Trophoblast cell (in vitro differentiated cells and primary cell): ENCODE results near the gene RADIL.

Experiments used
- DNase-seq, 2 donors: peaks; one replicate each; pipeline ENCODE4 v3.0.0-alpha.2; 2016
- H2AFZ ChIP-seq: 2 replicates; pipeline ENCODE4 v1.6.1; 2013; ENCODE audit warnings: low read length, moderate library complexity, mild to moderate bottlenecking; ENCODE audit not compliant: insufficient read depth, poor library complexity
- H2AK5ac ChIP-seq: 2 replicates; pipeline ENCODE4 v1.6.1; 2013; ENCODE audit warnings: mild to moderate bottlenecking, low read length
- H2BK120ac ChIP-seq: 2 replicates; pipeline ENCODE4 v1.6.1; 2013; ENCODE audit warnings: low read length, mild to moderate bottlenecking, moderate library complexity; ENCODE audit not compliant: insufficient read depth, poor library complexity
- H2BK12ac ChIP-seq: 2 replicates; pipeline ENCODE4 v1.6.1; 2013; ENCODE audit warnings: mild to moderate bottlenecking, low read length, moderate library complexity
- H2BK5ac ChIP-seq: 2 replicates; pipeline ENCODE4 v1.6.1; 2013; ENCODE audit warnings: low read length, low read depth, moderate library complexity, mild to moderate bottlenecking; ENCODE audit not compliant: poor library complexity
- H3K14ac ChIP-seq: 2 replicates; pipeline ENCODE4 v1.6.1; 2013; ENCODE audit warnings: mild to moderate bottlenecking, low read length
- H3K18ac ChIP-seq: 2 replicates; pipeline ENCODE4 v1.6.1; 2013; ENCODE audit warnings: mild to moderate bottlenecking, low read length
- H3K23ac ChIP-seq: 2 replicates; pipeline ENCODE4 v1.6.1; 2013; ENCODE audit warnings: low read length
- H3K27ac ChIP-seq: 2 replicates; pipeline ENCODE4 v1.5.1; 2013; ENCODE audit warnings: low read depth, mild to moderate bottlenecking, inconsistent platforms, low read length, moderate library complexity
- H3K27me3 ChIP-seq: 2 replicates; pipeline ENCODE4 v1.6.1; 2013; ENCODE audit warnings: inconsistent platforms, mild to moderate bottlenecking, low read length, moderate library complexity; ENCODE audit not compliant: insufficient read depth
- H3K36me3 ChIP-seq, 2 experiments: 1 replicate in 1 of 2; 2 replicates in 1 of 2; pipeline ENCODE4 v1.6.1; 2013; ENCODE audit warnings: low read length in 2 of 2, mild to moderate bottlenecking in 2 of 2, moderate library complexity in 1 of 2; ENCODE audit not compliant: insufficient read depth in 2 of 2, control insufficient read depth in 1 of 2
- H3K4ac ChIP-seq: 2 replicates; pipeline ENCODE4 v1.6.1; 2013; ENCODE audit warnings: low read depth, mild to moderate bottlenecking, low read length, moderate library complexity
- H3K4me1 ChIP-seq, 2 experiments: 1 replicate in 1 of 2; 2 replicates in 1 of 2; pipeline ENCODE4 v1.6.1; 2013; ENCODE audit warnings: low read length in 2 of 2, mild to moderate bottlenecking in 2 of 2, moderate library complexity in 1 of 2; ENCODE audit not compliant: insufficient read depth in 2 of 2, control insufficient read depth in 1 of 2
- H3K4me2 ChIP-seq: 2 replicates; pipeline ENCODE4 v1.6.1; 2013; ENCODE audit warnings: inconsistent platforms, mild to moderate bottlenecking, low read length, moderate library complexity
- H3K4me3 ChIP-seq: 2 replicates; pipeline ENCODE4 v1.5.1; 2013; ENCODE audit warnings: mild to moderate bottlenecking, low read depth, low read length, inconsistent platforms
- H3K79me1 ChIP-seq: one replicate; pipeline ENCODE4 v1.6.1; 2013; ENCODE audit warnings: low read length
- H3K79me2 ChIP-seq: 2 replicates; pipeline ENCODE4 v1.6.1; 2013; ENCODE audit warnings: low read length, mild to moderate bottlenecking; ENCODE audit not compliant: control insufficient read depth, insufficient read depth, poor library complexity
- H3K9ac ChIP-seq: 2 replicates; pipeline ENCODE4 v1.6.1; 2013; ENCODE audit warnings: mild to moderate bottlenecking, low read length
- H3K9me3 ChIP-seq: 2 replicates; pipeline ENCODE4 v1.6.1; 2013; ENCODE audit warnings: low read depth, mild to moderate bottlenecking, control low read depth, inconsistent platforms, low read length; ENCODE audit not compliant: insufficient read depth
- H4K12ac ChIP-seq: 2 replicates; pipeline ENCODE4 v1.6.1; 2013; ENCODE audit warnings: low read depth, mild to moderate bottlenecking, low read length, moderate library complexity
- H4K8ac ChIP-seq: 2 replicates; pipeline ENCODE4 v1.6.1; 2013; ENCODE audit warnings: low read depth, mild to moderate bottlenecking, low read length, moderate library complexity
- H4K91ac ChIP-seq: one replicate; pipeline ENCODE4 v1.6.1; 2013; ENCODE audit warnings: low read depth, mild to moderate bottlenecking, low read length, moderate library complexity
- WGBS: extraction: QIAGEN DNeasy Blood & Tissue Kit; methylation state at CpG from one replicate; pipeline ENCODE4 v1.1.7; 2013; ENCODE audit warnings: missing lambda C conversion rate; ENCODE audit not compliant: insufficient read length, insufficient coverage; ENCODE audit errors: extremely low coverage; 5-methylcytosine and 5-hydroxymethylcytosine counted together

Gene RADIL

DNA sequence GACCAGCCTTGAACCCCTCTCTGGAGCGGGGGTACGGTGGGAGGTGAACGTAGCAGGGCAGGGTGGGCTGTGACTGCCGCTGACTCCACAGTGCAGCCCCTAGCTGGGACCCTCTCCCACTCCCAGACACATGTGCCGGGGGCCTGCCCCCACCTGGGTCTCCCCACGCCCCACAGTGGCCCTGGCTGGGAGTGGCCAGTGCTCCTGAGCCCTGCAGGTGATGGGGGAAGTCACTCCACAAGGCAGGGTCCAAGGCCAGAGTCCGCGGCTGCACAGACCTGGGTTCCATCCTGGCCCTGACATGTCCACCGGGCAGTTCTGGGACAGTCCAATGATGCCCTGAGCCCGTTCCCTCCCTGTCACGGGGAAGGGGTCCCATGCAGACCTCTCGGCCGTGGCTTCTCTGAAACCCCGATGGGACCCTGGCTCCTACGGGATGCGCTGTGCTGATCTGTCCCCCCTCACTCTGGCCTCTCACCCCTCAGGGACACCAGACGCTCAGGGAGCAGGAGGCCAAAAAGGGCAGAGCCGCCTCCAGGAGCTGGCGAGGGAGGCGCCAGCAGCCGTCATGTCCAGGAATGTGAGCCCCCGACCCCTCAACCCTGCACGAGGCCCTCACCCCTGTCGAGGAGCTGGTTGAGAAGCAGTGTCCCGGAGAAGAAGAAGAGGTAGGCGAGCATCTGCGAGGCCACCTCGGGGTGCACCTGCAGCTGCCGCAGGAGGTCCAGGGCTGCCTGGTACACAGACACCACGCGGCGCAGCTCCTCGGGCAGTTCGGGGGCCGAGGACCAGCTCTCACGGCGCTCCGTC, 67.7 kb downstream of the RADIL start:
- H3K18ac ChIP-seq = no peak overlapping the region
- H3K4me1 ChIP-seq = no peaks in the 10 kb centered on the region
- no peak overlapping the region for H3K4me2 ChIP-seq
- no peak overlapping the region for H3K9ac ChIP-seq
- no peak overlapping the region for H2BK5ac ChIP-seq
- H3K23ac ChIP-seq = no peak overlapping the region
- WGBS = no CpG with 5 or more reads among the region's 38 CpGs
- no peaks in the 10 kb centered on the region for H3K79me2 ChIP-seq
- H3K27me3 ChIP-seq = no peaks in the 10 kb centered on the region
- DNase-seq = no peak
- no peak overlapping the region for H3K4ac ChIP-seq
- H4K8ac ChIP-seq = no peak overlapping the region
- no peaks in the 10 kb centered on the region for H3K36me3 ChIP-seq
- no peak overlapping the region for H3K27ac ChIP-seq
- H2BK120ac ChIP-seq = no peak overlapping the region
- H3K14ac ChIP-seq = no peak overlapping the region
- no peak overlapping the region for H2AK5ac ChIP-seq
- no peak overlapping the region for H2BK12ac ChIP-seq
- H3K4me3 ChIP-seq = no peak overlapping the region
- H3K9me3 ChIP-seq = peaks cover 2% of the 10 kb centered on the region
- H4K12ac ChIP-seq = no peak overlapping the region
- no peaks in the 10 kb centered on the region for H3K79me1 ChIP-seq
- no peak overlapping the region for H2AFZ ChIP-seq
- H4K91ac ChIP-seq = no peak overlapping the region

DNA sequence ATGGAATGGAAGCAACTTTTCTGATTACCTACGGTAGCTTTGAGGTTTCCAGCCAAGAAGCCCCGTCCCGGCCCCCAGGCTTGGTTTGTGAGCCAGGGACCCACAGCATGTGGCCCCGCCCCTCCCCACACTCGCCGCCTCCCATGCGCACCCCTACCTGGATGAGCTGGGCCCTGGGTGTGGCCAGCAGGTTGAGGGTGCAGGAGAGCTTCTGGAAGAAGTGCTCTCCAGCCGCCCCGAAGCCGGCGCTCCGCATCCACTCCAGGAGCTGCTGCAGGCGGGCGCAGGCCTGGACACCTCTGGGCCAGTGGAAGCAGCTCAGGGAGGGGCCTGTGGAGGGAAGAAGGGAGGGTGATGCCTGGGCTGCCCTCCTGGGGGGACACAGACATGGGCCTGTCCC, 68.4 kb downstream of the RADIL start:
- Histone ChIP-seq H3K79me1 (no peaks in the 10 kb centered on the region), H2AFZ (no peak overlapping the region), H3K9me3 (peaks cover 2% of the 10 kb centered on the region), H2BK5ac (no peak overlapping the region), H4K91ac (no peak overlapping the region), H3K14ac (no peak overlapping the region), H4K12ac (no peak overlapping the region), H3K18ac (no peak overlapping the region), H3K23ac (no peak overlapping the region), H2BK120ac (no peak overlapping the region), H3K4me2 (no peak overlapping the region), H3K4me1 (no peaks in the 10 kb centered on the region), H2BK12ac (no peak overlapping the region), H3K9ac (no peak overlapping the region), H4K8ac (no peak overlapping the region), H3K4me3 (no peak overlapping the region), H3K79me2 (no peaks in the 10 kb centered on the region), H3K27ac (no peak overlapping the region), H3K36me3 (no peaks in the 10 kb centered on the region), H3K27me3 (no peaks in the 10 kb centered on the region), H2AK5ac (no peak overlapping the region), H3K4ac (no peak overlapping the region)
- no peak for DNase-seq
- WGBS = no CpG with 5 or more reads among the region's 14 CpGs

DNA sequence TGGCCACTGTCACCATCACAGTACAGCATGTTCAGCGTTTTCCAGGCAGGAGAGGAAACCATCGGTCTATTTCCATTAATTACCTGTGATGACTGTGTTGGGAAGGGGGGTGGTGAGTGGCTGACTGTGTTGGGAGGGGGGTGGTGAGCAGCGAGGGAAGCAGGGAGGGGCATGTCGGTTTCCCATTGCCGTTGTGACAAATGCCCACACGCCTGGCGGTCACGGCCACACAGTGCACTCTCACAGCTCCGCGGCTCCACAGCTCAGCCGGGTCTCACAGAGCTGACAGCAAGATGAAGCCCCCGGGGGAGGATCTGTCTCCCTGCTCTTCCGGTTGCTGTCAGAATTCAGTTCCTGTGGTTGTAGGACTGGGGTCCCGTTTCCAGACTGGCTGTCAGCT, 69.1 kb downstream of the RADIL start:
- H3K9ac ChIP-seq = no peak overlapping the region
- H3K9me3 ChIP-seq = peaks cover 2% of the 10 kb centered on the region
- no peak overlapping the region for H2BK120ac ChIP-seq
- no peak overlapping the region for H3K4ac ChIP-seq
- H2AK5ac ChIP-seq = no peak overlapping the region
- no peaks in the 10 kb centered on the region for H3K79me1 ChIP-seq
- DNase-seq = no peak
- no peak overlapping the region for H4K12ac ChIP-seq
- no peak overlapping the region for H2AFZ ChIP-seq
- no peak overlapping the region for H3K27ac ChIP-seq
- H2BK5ac ChIP-seq = no peak overlapping the region
- H3K79me2 ChIP-seq = no peaks in the 10 kb centered on the region
- no peak overlapping the region for H3K4me2 ChIP-seq
- no peaks in the 10 kb centered on the region for H3K27me3 ChIP-seq
- no peaks in the 10 kb centered on the region for H3K36me3 ChIP-seq
- no peak overlapping the region for H3K23ac ChIP-seq
- no peak overlapping the region for H4K8ac ChIP-seq
- H3K4me1 ChIP-seq = no peaks in the 10 kb centered on the region
- no peak overlapping the region for H3K18ac ChIP-seq
- no CpG with 5 or more reads among the region's 14 CpGs for WGBS
- H4K91ac ChIP-seq = no peak overlapping the region
- H3K4me3 ChIP-seq = no peak overlapping the region
- no peak overlapping the region for H3K14ac ChIP-seq
- no peak overlapping the region for H2BK12ac ChIP-seq

DNA sequence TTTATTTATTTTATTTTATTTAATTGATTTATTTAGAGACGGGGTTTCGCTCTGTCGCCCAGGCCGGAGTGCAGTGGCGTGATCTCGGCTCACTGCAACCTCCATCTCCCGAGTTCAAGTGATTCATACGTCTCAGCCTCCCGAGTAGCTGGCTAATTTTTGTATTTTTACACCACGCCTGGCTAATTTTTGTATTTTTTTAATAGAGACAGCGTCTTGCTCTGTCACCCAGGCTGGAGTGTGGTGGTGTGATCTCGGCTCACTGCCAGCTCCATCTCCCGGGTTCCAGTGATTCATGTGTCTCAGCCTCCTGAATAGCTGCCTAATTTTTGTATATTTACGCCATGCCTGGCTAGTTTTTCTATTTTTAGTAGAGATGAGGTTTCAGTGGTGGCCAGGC, 73.8 kb downstream of the RADIL start:
- H3K79me2 ChIP-seq = no peaks in the 10 kb centered on the region
- no peak overlapping the region for H3K27ac ChIP-seq
- no peak overlapping the region for H4K8ac ChIP-seq
- H2BK120ac ChIP-seq = no peak overlapping the region
- H2AFZ ChIP-seq = no peak overlapping the region
- H3K9ac ChIP-seq = no peak overlapping the region
- H3K23ac ChIP-seq = no peak overlapping the region
- H3K4me1 ChIP-seq = peaks cover 0 to 4% of the 10 kb centered on the region in 2 experiments
- WGBS = no CpG with 5 or more reads among the region's 14 CpGs
- no peak for DNase-seq
- no peak overlapping the region for H2BK5ac ChIP-seq
- H3K27me3 ChIP-seq = peaks cover 3% of the 10 kb centered on the region
- H2AK5ac ChIP-seq = no peak overlapping the region
- no peaks in the 10 kb centered on the region for H3K79me1 ChIP-seq
- no peaks in the 10 kb centered on the region for H3K36me3 ChIP-seq
- H3K14ac ChIP-seq = no peak overlapping the region
- H4K91ac ChIP-seq = no peak overlapping the region
- H3K9me3 ChIP-seq = no peaks in the 10 kb centered on the region
- no peak overlapping the region for H3K4me2 ChIP-seq
- no peak overlapping the region for H3K18ac ChIP-seq
- H3K4ac ChIP-seq = no peak overlapping the region
- no peak overlapping the region for H4K12ac ChIP-seq
- no peak overlapping the region for H3K4me3 ChIP-seq
- H2BK12ac ChIP-seq = no peak overlapping the region
